Measurements from ENCODE around the gene KCNJ3.

GRCh38 chr2:154794406-154794805 is 95.9 kb downstream of the KCNJ3 start:
- TF ChIP-seq EZH2phosphoT487 (IDR thresholded peaks at IDR 0.05; ENCODE audit: low read depth) (no peak), CTCF (IDR thresholded peaks at IDR 0.05; ENCODE audit: low read depth, low read length) (no peak)
